HG02938 (cell line): ENCODE measurements around the gene MYRFL.
"Not testable (repeated sequence)": the region's sequence is repeated elsewhere in the genome, so short reads cannot be mapped to it uniquely, and the experiment has no call there.

Experiments used
- ATAC-seq: cut with Tn5 transposase; IDR thresholded peaks from one replicate; pipeline ENCODE4 v1.9.1; 2021; ENCODE audit warnings: mild to moderate bottlenecking, moderate library complexity; ENCODE audit not compliant: unreplicated experiment

The MYRFL gene

DNA sequence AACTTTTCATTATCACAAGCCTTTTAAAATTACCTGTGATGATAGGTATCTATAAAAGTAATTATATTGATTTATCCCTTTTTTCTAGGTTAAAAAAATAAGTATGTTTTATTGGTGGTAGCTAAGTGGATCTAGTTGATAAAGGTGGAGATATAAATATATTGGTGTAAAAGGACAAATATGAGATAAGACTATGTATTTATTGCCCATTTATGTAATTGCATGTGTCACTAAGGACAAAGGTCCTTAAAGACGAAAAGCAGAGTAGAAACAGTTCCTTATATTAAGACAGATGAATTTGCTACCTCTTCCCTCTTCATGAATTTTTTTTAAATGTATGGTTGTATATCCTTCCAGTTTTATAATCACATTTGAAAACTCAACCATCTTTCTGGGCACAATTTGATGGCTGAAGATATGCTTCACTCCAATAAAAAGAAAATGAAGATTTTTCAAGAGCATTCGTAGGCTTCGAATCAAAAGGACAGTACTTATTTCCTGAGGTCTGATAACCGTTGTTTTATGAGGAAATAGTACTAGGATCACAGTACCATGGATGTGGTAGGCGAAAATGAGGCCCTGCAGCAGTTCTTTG lies at the start of gene MYRFL:
TSS of gene MYRFL (plus strand) at position 262 of the 595 bp plus-strand sequence. CDS start at position 553, 291 bp downstream.
- no peak for ATAC-seq

- ATAC-seq = no peak
These were observed 45.1 kb upstream of the MYRFL start for GRCh38 chr12:69779928-69780327.

DNA sequence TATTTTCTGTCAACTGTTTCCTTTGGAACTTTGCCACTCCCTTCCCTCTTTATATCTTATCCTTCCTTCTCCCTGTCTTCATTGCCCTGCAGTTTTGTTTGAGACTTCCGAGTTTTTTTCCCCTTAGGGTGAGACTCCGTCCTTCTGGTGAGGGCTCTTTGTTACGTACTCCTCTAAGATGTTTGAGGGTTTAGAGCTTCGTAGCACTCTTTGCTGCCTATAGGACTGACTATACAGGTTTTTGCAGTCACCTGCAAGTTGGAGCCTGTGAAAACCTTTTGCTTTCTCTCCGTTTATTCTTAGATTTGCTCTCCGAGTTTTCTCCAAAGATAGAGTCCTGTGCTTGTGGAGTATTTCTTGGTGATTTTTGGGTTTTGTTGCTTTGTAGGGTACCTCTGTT lies 41.7 kb upstream of the MYRFL start:
- ATAC-seq = no peak

GRCh38 chr12:69789351-69789750 lies 35.7 kb upstream of the MYRFL start:
- no peak for ATAC-seq

DNA sequence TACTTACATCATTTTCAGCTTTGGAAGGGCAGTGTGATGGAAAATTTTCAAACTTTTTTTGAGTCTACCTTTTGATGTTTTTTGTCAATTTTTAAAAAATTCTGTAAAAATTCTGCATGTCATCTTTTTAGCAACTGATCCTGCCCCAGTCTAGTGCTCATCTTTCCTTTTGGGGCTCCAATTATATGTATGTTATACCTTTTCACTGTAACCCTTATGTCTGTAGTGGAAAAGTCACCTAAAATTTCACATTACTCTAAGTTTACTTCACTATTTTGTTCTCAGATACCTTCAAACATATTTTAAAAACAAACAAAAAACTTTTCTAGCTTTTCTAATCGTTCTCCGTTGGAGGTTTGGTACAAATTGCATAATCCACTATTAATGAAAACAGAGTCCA lies 32.5 kb upstream of the MYRFL start:
- no peak for ATAC-seq

GRCh38 chr12:69807101-69807897 lies 17.7 kb upstream of the MYRFL start:
- ATAC-seq = not testable (repeated sequence)

DNA sequence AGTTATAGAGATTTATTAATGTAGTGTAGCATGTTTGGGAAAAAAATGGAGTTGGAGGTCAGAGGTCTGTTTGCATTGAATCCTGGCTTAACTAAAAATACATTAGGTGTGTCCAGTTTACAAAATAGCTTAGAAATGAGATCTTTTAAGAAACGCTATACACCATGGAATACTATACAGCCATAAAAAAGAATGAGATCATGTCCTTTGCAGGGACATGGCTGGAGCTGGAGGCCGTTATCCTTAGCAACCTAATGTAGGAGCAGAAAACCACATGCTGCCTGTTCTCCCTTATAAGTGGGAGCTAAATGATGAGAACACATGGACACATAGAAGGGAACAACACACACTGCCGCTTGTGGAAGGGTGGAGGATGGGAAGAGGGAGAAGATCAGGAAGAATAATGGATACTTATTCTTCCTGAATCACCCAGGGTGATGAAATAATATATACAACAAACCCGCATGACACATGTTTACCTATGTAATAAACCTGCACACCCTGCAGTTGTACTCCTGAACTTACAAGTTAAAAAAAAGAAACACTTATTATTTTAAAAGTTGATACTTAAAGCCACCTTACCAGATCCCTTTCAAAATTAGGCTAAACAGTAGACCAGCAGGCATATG lies 14.0 kb upstream of the MYRFL start:
- no peak for ATAC-seq

GRCh38 chr12:69816082-69816481 lies 8.9 kb upstream of the MYRFL start:
- ATAC-seq = peak; percentile 56

GRCh38 chr12:69821032-69821455 lies 4.0 kb upstream of the MYRFL start:
- ATAC-seq = no peak

GRCh38 chr12:69821456-69822159 lies 3.4 kb upstream of the MYRFL start:
- no peak for ATAC-seq

- no peak for ATAC-seq
These were observed 2.7 kb upstream of the MYRFL start for GRCh38 chr12:69822201-69822860.

- no peak for ATAC-seq
These were observed 999 bp upstream of the MYRFL start for GRCh38 chr12:69824028-69824427.

GRCh38 chr12:69828897-69829296 lies 3.9 kb downstream of the MYRFL start:
- ATAC-seq = no peak

- no peak for ATAC-seq
These were observed 8.7 kb downstream of the MYRFL start for GRCh38 chr12:69833696-69834095.

GRCh38 chr12:69834147-69834546 lies 9.1 kb downstream of the MYRFL start:
- ATAC-seq = no peak

DNA sequence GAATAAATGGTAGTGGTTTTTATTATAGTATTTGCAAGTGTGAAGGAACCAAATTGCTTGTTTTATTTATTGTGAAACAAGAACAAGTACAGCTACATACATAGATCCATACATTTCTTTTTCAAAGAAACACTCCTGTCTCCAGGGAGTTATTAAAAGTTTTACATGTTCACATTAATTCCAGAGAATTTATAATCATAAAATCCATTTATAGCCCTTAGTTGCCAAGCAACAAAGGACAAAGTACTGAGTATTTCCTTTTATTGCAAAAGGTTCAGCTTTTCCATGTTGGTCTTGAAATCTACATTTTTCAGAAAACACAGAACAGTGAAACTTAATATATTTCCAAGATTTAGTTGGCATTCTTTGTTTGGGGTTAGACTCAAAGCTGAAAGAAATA lies 9.5 kb downstream of the MYRFL start:
- ATAC-seq = no peak

DNA sequence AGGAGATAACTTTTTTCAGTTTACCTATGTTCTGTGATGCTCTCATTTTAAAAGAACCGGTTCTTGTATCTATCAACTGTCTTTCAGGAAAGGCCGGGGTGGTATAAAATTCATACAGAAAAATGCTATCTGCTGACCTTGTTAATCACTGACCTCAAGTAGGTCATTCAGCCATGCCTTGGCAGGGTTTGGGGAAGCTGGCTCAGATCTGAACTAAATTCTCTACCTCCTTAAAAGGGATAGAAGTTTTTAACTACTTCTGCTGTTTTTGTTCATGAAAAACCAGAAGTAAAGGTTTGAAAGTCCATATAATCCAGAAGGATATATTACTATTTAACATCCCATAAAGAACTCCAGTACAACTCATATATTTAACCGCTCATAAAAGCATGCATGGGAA lies 10.1 kb downstream of the MYRFL start:
- no peak for ATAC-seq

DNA sequence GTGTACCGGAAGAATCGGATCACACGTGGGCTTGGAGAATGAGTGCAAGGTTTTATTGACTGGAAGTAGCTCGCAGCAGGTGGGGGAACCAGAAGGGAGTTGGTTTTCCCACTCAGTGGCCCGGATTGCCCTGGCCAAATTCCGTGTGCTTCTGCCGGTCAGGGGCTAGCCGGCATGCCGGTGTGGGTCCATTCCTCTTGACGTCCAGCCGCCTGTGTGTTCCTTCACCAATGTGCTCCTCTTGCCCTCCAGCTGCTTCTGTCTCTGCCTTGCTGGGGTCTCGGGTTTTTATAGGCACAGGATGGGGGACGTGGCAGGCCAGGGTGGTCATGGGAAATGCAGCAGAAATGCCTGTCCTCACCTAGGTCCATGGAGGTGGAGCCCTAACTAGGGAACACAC lies 11.0 kb downstream of the MYRFL start:
- ATAC-seq = no peak

GRCh38 chr12:69837191-69837590 lies 12.2 kb downstream of the MYRFL start:
- no peak for ATAC-seq

GRCh38 chr12:69837657-69838415 lies 12.8 kb downstream of the MYRFL start:
- no peak for ATAC-seq
